GM21825 (cell line): ENCODE results near the gene ASTE1.
"Not testable (repeated sequence)": the region's sequence is repeated elsewhere in the genome, so short reads cannot be mapped to it uniquely, and the experiment has no call there.

ENCODE experiments used
- ATAC-seq: cut with Tn5 transposase; IDR thresholded peaks from one replicate; pipeline ENCODE4 v1.9.1; 2021; ENCODE audit warnings: mild to moderate bottlenecking, moderate library complexity; ENCODE audit not compliant: unreplicated experiment

Gene ASTE1

GRCh38 chr3:131018970-131019369 is 7.7 kb downstream of the ASTE1 start:
- ATAC-seq: no peak

- no peak for ATAC-seq
Observed at GRCh38 chr3:131009698-131010097, 16.9 kb downstream of the ASTE1 start.

GRCh38 chr3:131008326-131008725 is 18.3 kb downstream of the ASTE1 start:
- no peak for ATAC-seq

- ATAC-seq: no peak
Observed at GRCh38 chr3:131007782-131008181, 18.8 kb downstream of the ASTE1 start.

- ATAC-seq: no peak
Observed at GRCh38 chr3:131007256-131007655, 19.4 kb downstream of the ASTE1 start.

- ATAC-seq: no peak
Observed at GRCh38 chr3:131004603-131005002, 22.0 kb downstream of the ASTE1 start.

- no peak for ATAC-seq
Observed at GRCh38 chr3:131001071-131001470, 25.6 kb downstream of the ASTE1 start.

- no peak for ATAC-seq
Observed at GRCh38 chr3:130997289-130997688, 29.3 kb downstream of the ASTE1 start.

GRCh38 chr3:130992344-130992743 is 34.3 kb downstream of the ASTE1 start:
- no peak for ATAC-seq

GRCh38 chr3:130991126-130991525 is 35.5 kb downstream of the ASTE1 start:
- ATAC-seq: no peak

- no peak for ATAC-seq
Observed at GRCh38 chr3:130990282-130990681, 36.3 kb downstream of the ASTE1 start.

- no peak for ATAC-seq
Observed at GRCh38 chr3:130981469-130981868, 45.2 kb downstream of the ASTE1 start.

- no peak for ATAC-seq
Observed at GRCh38 chr3:130979117-130979516, 47.5 kb downstream of the ASTE1 start.

- no peak for ATAC-seq
Observed at GRCh38 chr3:130976706-130977105, 49.9 kb downstream of the ASTE1 start.

- ATAC-seq: no peak
Observed at GRCh38 chr3:130975251-130975650, 51.4 kb downstream of the ASTE1 start.

- no peak for ATAC-seq
Observed at GRCh38 chr3:130974201-130974600, 52.4 kb downstream of the ASTE1 start.

GRCh38 chr3:130973406-130973805 is 53.2 kb downstream of the ASTE1 start:
- no peak for ATAC-seq

GRCh38 chr3:130972592-130972991 is 54.0 kb downstream of the ASTE1 start:
- not testable (repeated sequence) for ATAC-seq

- no peak for ATAC-seq
Observed at GRCh38 chr3:130971208-130971607, 55.4 kb downstream of the ASTE1 start.

- no peak for ATAC-seq
Observed at GRCh38 chr3:130969621-130970020, 57.0 kb downstream of the ASTE1 start.

- no peak for ATAC-seq
Observed at GRCh38 chr3:130968221-130968620, 58.4 kb downstream of the ASTE1 start.

- ATAC-seq: no peak
Observed at GRCh38 chr3:130967281-130967680, 59.3 kb downstream of the ASTE1 start.

GRCh38 chr3:130963878-130964277 is 62.7 kb downstream of the ASTE1 start:
- ATAC-seq: no peak
